HCT116 (cell line): ENCODE results near the gene A2M. TPM values are rescaled to one million over a fixed set of nuclear protein-coding genes. Genes with fewer than 3 reads are reported as not detected.

Experiments
- ATAC-seq: fragments of 200-7000 bp; cut with Tn5 transposase; 2 replicates; pipeline ENCODE4 v1.9.1; 2020; ENCODE audit warnings: mild to moderate bottlenecking, moderate library complexity
- BruUV-seq: library from RNA; stranded (reverse); fragments of 400-500 nt; replicated peaks from 2 replicates; lab custom pipeline; 2021; lab: Mats Ljungman, UMichigan
- CTCF ChIA-PET: fragments of 300-600 bp; sonication (Branson Sonifier 250); formaldehyde crosslinking; loops from one replicate; lab custom pipeline; 2021; ENCODE audit warnings: antibody characterized with exemption; lab: Charles Lee
- POLR2A ChIA-PET: fragments of 300-600, 350-600 bp; sonication (Branson Sonifier 250); formaldehyde crosslinking; loops from one replicate; lab custom pipeline; 2021; ENCODE audit warnings: antibody characterized with exemption; lab: Charles Lee
- RAD21 ChIA-PET, 2 experiments: fragments of 300-600 bp; sonication (Branson Sonifier 250); formaldehyde crosslinking; loops; one replicate each; lab custom pipeline; 2023; ENCODE audit warnings: low total read pairs in 2 of 2; ENCODE audit not compliant: uncharacterized antibody in 2 of 2, unreplicated experiment in 2 of 2, low non-redundant PET in 1 of 2; lab: Charles Lee
- DNase-seq: peaks from one replicate; pipeline ENCODE4 v3.0.0-alpha.2; 2010; ENCODE audit warnings: low read depth, low spot score
- H2AFZ ChIP-seq: fragments of 200-600 bp; shearing (Covaris generic), sonication (generic); 2 replicates; pipeline ENCODE4 v1.6.1; 2017; ENCODE audit warnings: low read depth, mixed run types, mixed read lengths, antibody characterized with exemption, low read length; ENCODE audit not compliant: poor library complexity, severe bottlenecking
- H3K27ac ChIP-seq: 2 replicates; pipeline ENCODE4 v1.5.1; 2012; ENCODE audit warnings: low read depth, low read length
- H3K27me3 ChIP-seq: fragments of 200-600 bp; sonication (generic); 2 replicates; pipeline ENCODE4 v1.6.1; 2016; ENCODE audit warnings: mixed run types, low read length, mixed read lengths; ENCODE audit not compliant: insufficient read depth
- H3K36me3 ChIP-seq, 2 experiments: fragments of 200-500 bp in 1 of 2; fragments of 200-600 bp in 1 of 2; sonication (Bioruptor generic) in 1 of 2; sonication (generic) in 1 of 2; 2 replicates each; pipeline versions ENCODE4 v1.5.1 to v1.6.1; 2014 to 2016; ENCODE audit warnings: low read length in 2 of 2, inconsistent platforms in 1 of 2, mixed read lengths in 1 of 2, mixed run types in 1 of 2; ENCODE audit not compliant: insufficient read depth in 2 of 2, control insufficient read depth in 1 of 2
- H3K4me1 ChIP-seq, 2 experiments: fragments of 200-600 bp in 1 of 2; sonication (generic) in 1 of 2; 2 replicates each; pipeline versions ENCODE4 v1.5.1 to v1.6.1; 2012 to 2017; ENCODE audit warnings: low read length in 2 of 2, inconsistent platforms in 1 of 2, mild to moderate bottlenecking in 1 of 2, mixed read lengths in 1 of 2, mixed run types in 1 of 2, moderate library complexity in 1 of 2; ENCODE audit not compliant: insufficient read depth in 2 of 2, control insufficient read depth in 1 of 2
- H3K4me2 ChIP-seq: fragments of 200-600 bp; sonication (generic); 2 replicates; pipeline ENCODE4 v1.6.1; 2017; ENCODE audit warnings: mixed run types, low read length, mixed read lengths
- H3K4me3 ChIP-seq, 2 experiments: fragments of 200-600 bp in 1 of 2; sonication (generic) in 1 of 2; replicated peaks in 1 of 2; 2 replicates each; pipeline ENCODE4 v1.5.1; 2011 to 2016; ENCODE audit warnings: low read length in 2 of 2, control low read depth in 1 of 2, low read depth in 1 of 2, mild to moderate bottlenecking in 1 of 2, mixed read lengths in 1 of 2, mixed run types in 1 of 2
- H3K79me2 ChIP-seq: fragments of 200-600 bp; sonication (generic); 2 replicates; pipeline ENCODE4 v1.6.1; 2017; ENCODE audit warnings: mild to moderate bottlenecking, mixed run types, low read length, moderate library complexity, mixed read lengths; ENCODE audit not compliant: insufficient read depth
- H3K9ac ChIP-seq: fragments of 200-600 bp; sonication (generic); 2 replicates; pipeline ENCODE4 v1.6.1; 2016; ENCODE audit warnings: low read length, mixed read lengths
- H3K9me2 ChIP-seq: fragments of 200-600 bp; sonication (generic), shearing (Covaris generic); 2 replicates; pipeline ENCODE4 v1.6.1; 2017; ENCODE audit warnings: mixed run types, mild to moderate bottlenecking, moderate library complexity; ENCODE audit not compliant: insufficient read depth
- H3K9me3 ChIP-seq, 2 experiments: fragments of 200-500 bp in 1 of 2; fragments of 200-600 bp in 1 of 2; sonication (Bioruptor generic) in 1 of 2; sonication (generic) in 1 of 2; 2 replicates each; pipeline ENCODE4 v1.6.1; 2014 to 2017; ENCODE audit warnings: low read length in 2 of 2, mixed read lengths in 2 of 2, inconsistent platforms in 1 of 2, low read depth in 1 of 2, mild to moderate bottlenecking in 1 of 2, mixed run types in 1 of 2, moderate library complexity in 1 of 2; ENCODE audit not compliant: control insufficient read depth in 1 of 2, insufficient read depth in 1 of 2
- H4K20me1 ChIP-seq: fragments of 200-600 bp; sonication (generic), shearing (Covaris generic); 2 replicates; pipeline ENCODE4 v1.6.1; 2017; ENCODE audit warnings: mixed run types, mild to moderate bottlenecking, moderate library complexity; ENCODE audit not compliant: insufficient read depth
- EGR1 ChIP-seq: IDR thresholded peaks from 2 replicates; pipeline ENCODE4 v1.6.1; 2012; ENCODE audit warnings: low read depth
- ELF1 ChIP-seq: IDR thresholded peaks from 2 replicates; pipeline ENCODE4 v1.6.1; 2012; ENCODE audit warnings: low read depth, borderline replicate concordance
- EZH2 ChIP-seq: fragments of 200-600 bp; sonication (generic); IDR thresholded peaks from 2 replicates; pipeline ENCODE4 v1.6.1; 2017; ENCODE audit warnings: antibody characterized with exemption, mixed run types
- EZH2phosphoT487 ChIP-seq: fragments of 200-600 bp; IDR thresholded peaks from 2 replicates; pipeline ENCODE4 v1.6.1; 2018; ENCODE audit warnings: antibody characterized with exemption, borderline replicate concordance
- FOSL1 ChIP-seq: IDR thresholded peaks from 2 replicates; pipeline ENCODE4 v1.6.1; 2012; ENCODE audit warnings: low read depth
- JUND ChIP-seq: IDR thresholded peaks from 2 replicates; pipeline ENCODE4 v1.6.1; 2012
- POLR2A ChIP-seq: IDR thresholded peaks from 2 replicates; pipeline ENCODE4 v1.7.0; 2011; ENCODE audit warnings: borderline replicate concordance; ENCODE audit not compliant: insufficient read depth, insufficient read length; ENCODE audit errors: extremely low read depth
- RAD21 ChIP-seq: IDR thresholded peaks from 2 replicates; pipeline ENCODE4 v1.6.1; 2012; ENCODE audit warnings: low read depth, mild to moderate bottlenecking
- SIN3A ChIP-seq: IDR thresholded peaks from 2 replicates; pipeline ENCODE4 v1.6.1; 2012; ENCODE audit warnings: low read depth
- SP1 ChIP-seq: IDR thresholded peaks from 2 replicates; pipeline ENCODE4 v1.6.1; 2012; ENCODE audit warnings: low read depth
- TCF7L2 ChIP-seq: IDR thresholded peaks from 2 replicates; pipeline ENCODE4 v1.7.0; 2011; ENCODE audit warnings: borderline replicate concordance, inconsistent platforms; ENCODE audit not compliant: insufficient read depth, insufficient read length; ENCODE audit errors: extremely low read depth
- YY1 ChIP-seq: IDR thresholded peaks from 2 replicates; pipeline ENCODE4 v1.6.1; 2011; ENCODE audit warnings: low read length, low read depth, moderate library complexity, mild to moderate bottlenecking; ENCODE audit not compliant: insufficient replicate concordance; ENCODE audit errors: extremely low read depth
- ZFX ChIP-seq: fragments of 450-650 bp; IDR thresholded peaks from 2 replicates; pipeline ENCODE4 v1.6.1; 2017
- ZNF274 ChIP-seq: fragments of 200-500 bp; sonication (Bioruptor generic); IDR thresholded peaks from 2 replicates; pipeline ENCODE4 v1.6.1; 2014; ENCODE audit warnings: mild to moderate bottlenecking, low read depth, low read length, inconsistent platforms
- intact Hi-C: fragments of 100-400 bp; cut with micrococcal nuclease; formaldehyde crosslinking; loops from 2 replicates; pipeline ENCODE4 v1.10.0; 2022
- total RNA-seq: library from RNA; stranded (reverse); gene quantifications from one replicate; pipeline ENCODE4 v1.2.1, GENCODE V29; 2021; ENCODE audit not compliant: unreplicated experiment
- TF ChIP-seq, protein P1 (sequence below): IDR thresholded peaks from 2 replicates; pipeline ENCODE4 v1.6.1; 2012
- TF ChIP-seq, protein P2 (sequence below): IDR thresholded peaks from 2 replicates; pipeline ENCODE4 v1.6.1; 2012
- TF ChIP-seq, protein P3 (sequence below), 3 experiments: fragments of 200-600 bp in 1 of 3; sonication (generic) in 1 of 3; IDR thresholded peaks in 2 of 3; conservative IDR thresholded peaks in 1 of 3; 2 replicates each; pipeline ENCODE4 v1.5.1; 2012 to 2017; ENCODE audit warnings: low read depth in 2 of 3, low read length in 2 of 3, antibody characterized with exemption in 1 of 3, borderline replicate concordance in 1 of 3, control low read depth in 1 of 3, mild to moderate bottlenecking in 1 of 3, mixed read lengths in 1 of 3, mixed run types in 1 of 3, moderate library complexity in 1 of 3; ENCODE audit not compliant: insufficient read depth in 1 of 3

The A2M gene
- total RNA-seq, 1 experiment from 2014 or later = 3.0 TPM

DNA sequence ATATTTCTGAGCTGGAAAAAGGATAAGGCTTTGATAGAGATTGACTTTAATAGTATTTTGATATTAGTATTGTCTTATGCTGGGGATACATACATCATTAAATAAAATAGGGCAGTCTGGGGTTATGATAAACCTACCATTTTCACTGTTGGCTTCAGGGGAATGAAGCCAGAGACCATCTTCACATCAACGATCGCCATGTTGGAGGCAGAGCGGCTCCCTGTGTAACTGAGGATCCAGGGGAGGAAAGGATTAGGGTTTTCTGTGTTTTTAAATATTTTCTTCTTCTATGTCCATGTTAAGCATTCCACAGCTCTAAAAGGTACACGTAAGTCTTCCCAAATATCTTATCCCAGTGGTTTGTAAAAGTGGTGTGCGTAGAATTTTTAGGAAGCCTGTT lies 45.4 kb downstream of the A2M start:
- BruUV-seq = no TSS peak
- TF ChIP-seq SIN3A (no peak), POLR2A (no peak), ZFX (no peak), EGR1 (no peak), SP1 (no peak), ELF1 (no peak), ZNF274 (no peak), RAD21 (no peak), JUND (no peak), FOSL1 (no peak), EZH2 (no peak), YY1 (no peak)
- TF ChIP-seq, protein P1, sequence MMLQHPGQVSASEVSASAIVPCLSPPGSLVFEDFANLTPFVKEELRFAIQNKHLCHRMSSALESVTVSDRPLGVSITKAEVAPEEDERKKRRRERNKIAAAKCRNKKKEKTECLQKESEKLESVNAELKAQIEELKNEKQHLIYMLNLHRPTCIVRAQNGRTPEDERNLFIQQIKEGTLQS = no peak
- TF ChIP-seq, protein P2, sequence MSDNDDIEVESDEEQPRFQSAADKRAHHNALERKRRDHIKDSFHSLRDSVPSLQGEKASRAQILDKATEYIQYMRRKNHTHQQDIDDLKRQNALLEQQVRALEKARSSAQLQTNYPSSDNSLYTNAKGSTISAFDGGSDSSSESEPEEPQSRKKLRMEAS = no peak
- Histone ChIP-seq H3K27me3 (no peaks in the 10 kb centered on the region; the same call in 1 of the 2 replicates), H3K79me2 (no peaks in the 10 kb centered on the region), H3K4me2 (no peak overlapping the region), H3K9me3 (no peaks in the 10 kb centered on the region), H3K9me2 (no peaks in the 10 kb centered on the region), H3K36me3 (no peaks in the 10 kb centered on the region), H2AFZ (no peak overlapping the region), H3K27ac (no peak overlapping the region), H3K4me3 (no peak overlapping the region), H4K20me1 (no peaks in the 10 kb centered on the region), H3K9ac (no peak overlapping the region), H3K4me1 (peaks cover 0 to 6% of the 10 kb centered on the region in 2 experiments; a peak in 2 of 4 replicates)
- intact Hi-C loops = no loop called here
- ATAC-seq (no peak), DNase-seq (no peak)
- ChIA-PET POLR2A (no interaction called here), CTCF (no interaction called here), RAD21 (no interaction called here)

DNA sequence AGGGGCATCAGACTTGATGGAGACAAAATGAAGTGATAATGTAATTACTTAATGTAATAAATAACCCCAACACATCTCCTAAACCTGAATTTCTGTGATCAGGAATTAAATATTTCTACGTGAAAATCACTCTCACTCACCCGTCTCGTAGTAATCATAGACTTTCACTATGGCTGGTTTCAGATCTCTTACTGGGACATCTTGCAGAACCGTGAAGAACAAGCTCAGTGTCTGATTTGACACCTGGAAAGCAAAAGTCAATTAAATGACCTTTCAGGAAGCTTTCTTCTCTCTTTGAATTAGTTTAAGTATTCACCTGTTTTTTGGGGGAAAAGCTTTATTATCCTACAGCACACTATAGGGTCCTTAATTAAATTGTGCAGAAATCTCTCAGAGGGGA lies 47.1 kb downstream of the A2M start:
- DNase-seq (no peak), ATAC-seq (no peak)
- intact Hi-C loops = no loop called here
- Histone ChIP-seq H3K36me3 (no peaks in the 10 kb centered on the region), H3K9ac (no peak overlapping the region), H4K20me1 (no peaks in the 10 kb centered on the region), H3K79me2 (no peaks in the 10 kb centered on the region), H3K4me2 (no peak overlapping the region), H3K27me3 (no peaks in the 10 kb centered on the region; the same call in 1 of the 2 replicates), H3K9me2 (no peaks in the 10 kb centered on the region), H2AFZ (no peak overlapping the region), H3K4me1 (peaks cover 2 to 13% of the 10 kb centered on the region in 2 experiments; a peak in 3 of 4 replicates), H3K9me3 (no peaks in the 10 kb centered on the region), H3K4me3 (no peak overlapping the region), H3K27ac (no peak overlapping the region)
- BruUV-seq = no TSS peak
- ChIA-PET CTCF (no interaction called here), POLR2A (no interaction called here), RAD21 (no interaction called here)
- no peak for TF ChIP-seq TCF7L2
- no peak for TF ChIP-seq EZH2phosphoT487
- TF ChIP-seq ZFX = no peak
- TF ChIP-seq POLR2A = no peak
- no peak for TF ChIP-seq EGR1
- TF ChIP-seq, protein P3, sequence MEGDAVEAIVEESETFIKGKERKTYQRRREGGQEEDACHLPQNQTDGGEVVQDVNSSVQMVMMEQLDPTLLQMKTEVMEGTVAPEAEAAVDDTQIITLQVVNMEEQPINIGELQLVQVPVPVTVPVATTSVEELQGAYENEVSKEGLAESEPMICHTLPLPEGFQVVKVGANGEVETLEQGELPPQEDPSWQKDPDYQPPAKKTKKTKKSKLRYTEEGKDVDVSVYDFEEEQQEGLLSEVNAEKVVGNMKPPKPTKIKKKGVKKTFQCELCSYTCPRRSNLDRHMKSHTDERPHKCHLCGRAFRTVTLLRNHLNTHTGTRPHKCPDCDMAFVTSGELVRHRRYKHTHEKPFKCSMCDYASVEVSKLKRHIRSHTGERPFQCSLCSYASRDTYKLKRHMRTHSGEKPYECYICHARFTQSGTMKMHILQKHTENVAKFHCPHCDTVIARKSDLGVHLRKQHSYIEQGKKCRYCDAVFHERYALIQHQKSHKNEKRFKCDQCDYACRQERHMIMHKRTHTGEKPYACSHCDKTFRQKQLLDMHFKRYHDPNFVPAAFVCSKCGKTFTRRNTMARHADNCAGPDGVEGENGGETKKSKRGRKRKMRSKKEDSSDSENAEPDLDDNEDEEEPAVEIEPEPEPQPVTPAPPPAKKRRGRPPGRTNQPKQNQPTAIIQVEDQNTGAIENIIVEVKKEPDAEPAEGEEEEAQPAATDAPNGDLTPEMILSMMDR (IDR thresholded peaks at IDR 0.05 in 2 of 3, conservative IDR thresholded peaks at IDR 0.05 in 1 of 3; ENCODE audit: borderline replicate concordance in 1 of 3, insufficient read depth in 1 of 3, low read depth in 2 of 3, low read length in 2 of 3) = no peak
- TF ChIP-seq RAD21 = no peak
- no peak for TF ChIP-seq SIN3A
- TF ChIP-seq, protein P2 = no peak
- no peak for TF ChIP-seq SP1
